ELR (cell line): Measurements from ENCODE around the gene AKAP7.
"Not testable (repeated sequence)": the region's sequence is repeated elsewhere in the genome, so short reads cannot be mapped to it uniquely, and the experiment has no call there.

Source experiments
- DNase-seq: peaks from one replicate; pipeline ENCODE4 v3.0.0-alpha.2; 2015; ENCODE audit warnings: low read depth

AKAP7 gene

DNA sequence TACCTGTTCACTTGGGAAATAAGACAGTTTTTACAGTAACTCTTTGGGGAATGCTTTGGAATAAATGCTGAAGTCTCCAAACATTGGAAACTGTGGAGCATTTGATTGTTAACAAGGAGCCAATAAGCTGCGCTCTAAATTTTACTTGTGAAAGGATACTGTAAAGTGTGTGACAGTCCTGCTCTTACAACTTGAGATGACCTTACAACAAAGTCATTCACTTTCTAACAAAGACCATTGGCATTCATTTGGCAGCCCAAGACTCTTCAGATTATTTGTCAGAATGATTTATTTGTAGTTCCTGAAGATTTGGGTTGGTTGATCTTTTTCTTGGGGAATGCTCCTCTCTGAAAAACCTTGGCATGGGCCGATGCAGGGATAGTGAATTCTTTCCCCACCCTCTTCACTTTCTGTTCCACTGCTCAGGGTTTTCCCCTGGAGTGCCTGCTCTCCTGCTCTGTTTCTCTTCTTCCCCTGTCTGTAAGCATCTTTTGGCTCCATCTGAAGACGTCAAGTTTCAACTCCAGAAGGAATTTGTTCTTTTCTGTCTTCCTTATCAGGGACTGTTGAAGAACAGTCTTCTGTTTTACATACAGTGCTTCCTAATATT, 116.4 kb downstream of the AKAP7 start:
- DNase-seq: no peak

DNA sequence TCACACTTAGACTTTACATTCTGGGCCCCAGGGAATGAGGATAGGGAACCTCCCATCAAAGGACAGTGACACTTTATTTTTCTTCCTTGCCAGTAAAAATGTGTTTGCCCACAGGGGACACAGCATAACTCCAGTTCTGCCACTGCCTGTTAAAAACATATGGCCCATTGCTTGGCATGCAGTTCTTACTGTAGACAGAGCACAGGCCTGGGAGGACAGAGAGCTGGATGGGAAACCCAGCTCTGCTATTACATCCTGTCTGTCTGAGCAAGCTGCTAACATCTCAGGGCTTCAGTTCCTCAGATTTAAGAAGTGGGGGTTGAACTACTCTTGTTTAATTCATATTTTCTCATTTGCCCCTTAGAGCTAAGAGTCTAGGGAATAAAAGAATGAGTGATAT, 120.2 kb downstream of the AKAP7 start:
- DNase-seq: no peak

DNA sequence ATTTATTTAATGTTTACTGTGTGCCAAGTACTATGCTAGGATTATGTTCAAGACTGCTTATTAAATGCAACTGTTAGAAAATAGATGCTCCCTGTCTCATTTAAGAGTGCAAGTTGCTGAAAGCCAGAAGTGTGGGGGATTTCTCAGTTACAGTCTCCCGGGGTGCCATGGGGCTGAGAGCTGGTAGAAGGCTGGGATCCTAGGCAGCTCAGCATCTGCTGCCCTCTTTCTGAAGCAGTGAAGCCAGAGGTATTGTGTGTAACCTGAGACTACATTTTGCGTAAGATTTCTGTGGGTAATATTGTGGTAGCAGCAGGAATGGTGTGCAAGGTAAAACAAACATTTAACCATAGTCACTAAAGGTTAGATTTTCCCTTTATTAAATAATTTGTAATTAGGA, 120.6 kb downstream of the AKAP7 start:
- no peak for DNase-seq

DNA sequence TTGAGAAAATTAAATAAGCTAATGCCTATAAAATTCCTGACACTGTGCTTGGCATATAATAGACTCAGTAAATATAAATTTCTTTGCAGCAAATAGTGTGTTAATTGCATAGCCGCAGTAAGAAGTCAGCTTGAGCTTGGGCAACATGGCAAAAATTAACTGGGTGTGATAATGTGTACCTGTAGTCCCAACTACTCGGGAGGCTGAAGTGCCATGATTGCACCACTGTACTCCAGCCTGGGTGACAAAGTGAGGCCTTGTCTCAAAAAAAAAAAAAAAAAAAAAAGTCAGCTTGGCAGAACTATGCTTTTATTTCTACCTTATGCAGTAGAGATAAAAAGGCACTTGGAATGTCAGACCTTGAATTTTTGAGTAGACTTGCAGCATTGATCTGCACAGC, 121.8 kb downstream of the AKAP7 start:
- DNase-seq: no peak

DNA sequence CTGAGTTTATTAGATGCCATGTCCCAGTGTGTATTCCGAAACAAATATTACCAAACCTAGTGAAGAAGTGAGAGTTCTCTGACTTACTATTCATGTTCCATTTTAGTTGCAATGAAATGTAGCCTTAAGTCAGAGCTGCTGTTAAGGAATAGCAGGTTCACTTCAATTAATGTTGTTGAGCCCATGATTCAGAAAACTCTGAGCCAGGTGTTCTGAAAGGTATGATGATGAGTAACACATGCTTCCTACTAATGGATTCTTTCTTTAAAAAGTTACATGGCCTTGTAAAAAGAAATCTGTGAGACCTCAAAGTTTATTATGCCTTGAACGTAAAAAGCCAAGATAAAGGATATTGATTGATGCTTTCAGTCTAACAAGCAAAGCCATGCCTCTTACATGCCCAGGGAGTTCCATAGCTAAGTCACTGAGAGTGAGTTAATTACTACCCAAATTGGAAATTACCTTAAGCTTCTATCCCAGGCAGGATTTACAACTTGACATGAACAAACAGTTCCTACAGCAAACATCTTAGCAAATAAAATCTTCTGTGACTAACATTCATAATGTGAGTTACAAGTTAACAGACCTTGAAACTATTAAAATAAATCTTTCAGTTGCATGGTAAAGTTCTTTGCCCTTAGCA, 122.9 kb downstream of the AKAP7 start:
- DNase-seq: no peak

DNA sequence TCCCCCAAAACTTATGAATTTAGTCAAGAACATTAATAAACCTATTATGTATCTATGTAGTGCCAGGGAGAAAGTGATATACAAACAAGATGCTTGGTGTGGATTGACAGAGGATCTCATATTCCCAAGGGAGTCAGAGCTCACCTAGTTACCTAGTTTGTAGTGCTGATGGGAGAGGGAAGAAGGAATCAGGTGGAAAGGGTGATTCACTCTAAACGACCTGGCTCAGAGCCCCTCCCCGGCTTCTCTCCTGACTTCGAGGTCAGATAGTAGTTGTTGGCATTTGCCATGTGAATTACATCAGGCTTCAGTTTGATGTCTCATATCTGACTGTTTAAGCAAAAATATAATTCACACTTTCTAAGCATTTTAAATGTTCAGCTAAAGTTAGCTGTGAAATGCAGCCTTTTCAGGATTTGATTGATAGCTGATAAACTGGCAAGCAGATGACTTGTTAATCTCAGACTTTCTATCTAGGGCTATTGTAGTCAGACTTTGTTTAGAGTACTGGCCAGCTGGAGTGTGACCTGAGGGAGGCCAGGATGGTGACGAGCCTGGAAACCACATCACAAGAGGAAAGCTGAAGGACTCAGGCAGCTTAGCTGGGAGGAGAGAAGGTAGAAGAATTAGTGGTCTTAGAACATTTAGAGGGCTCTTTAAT, 123.7 kb downstream of the AKAP7 start:
- DNase-seq: no peak

DNA sequence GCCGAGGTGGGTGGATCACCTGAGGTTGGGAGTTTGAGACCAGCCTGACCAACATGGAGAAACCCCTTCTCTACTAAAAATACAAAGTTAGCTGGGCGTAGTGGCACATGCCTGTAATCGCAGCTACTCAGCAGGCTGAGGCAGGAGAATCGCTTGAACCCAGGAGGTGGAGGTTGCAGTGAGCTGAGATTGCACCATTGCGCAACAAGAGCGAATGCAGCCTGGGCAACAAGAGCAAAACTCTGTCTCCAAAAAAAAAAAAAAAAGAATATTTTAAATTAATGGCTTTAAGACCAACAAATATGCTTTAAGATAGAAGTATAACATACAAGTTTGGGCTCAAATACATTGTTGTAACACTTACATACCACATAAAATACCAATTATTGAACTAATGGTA, 125.7 kb downstream of the AKAP7 start:
- not testable (repeated sequence) for DNase-seq

DNA sequence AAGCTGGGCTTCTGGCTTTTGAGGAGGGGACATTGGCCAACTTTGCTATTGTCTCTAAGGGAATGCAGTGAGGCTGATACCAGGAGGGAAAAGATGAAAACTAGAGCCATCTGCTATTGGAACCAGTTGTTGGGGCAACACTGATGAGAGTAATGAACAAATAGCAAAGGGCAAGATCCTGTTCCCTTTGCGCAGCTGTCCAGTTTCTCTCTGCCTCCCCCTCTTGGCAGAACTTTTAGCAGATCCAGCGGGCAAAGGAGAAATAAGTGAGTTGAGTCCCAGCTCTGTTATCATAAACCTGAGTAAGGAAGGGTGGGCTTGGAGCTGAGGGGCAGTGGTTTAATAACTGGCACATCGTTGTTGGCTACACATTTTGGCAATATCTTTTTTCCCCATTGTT, 126.8 kb downstream of the AKAP7 start:
- DNase-seq: peak; percentile 4

DNA sequence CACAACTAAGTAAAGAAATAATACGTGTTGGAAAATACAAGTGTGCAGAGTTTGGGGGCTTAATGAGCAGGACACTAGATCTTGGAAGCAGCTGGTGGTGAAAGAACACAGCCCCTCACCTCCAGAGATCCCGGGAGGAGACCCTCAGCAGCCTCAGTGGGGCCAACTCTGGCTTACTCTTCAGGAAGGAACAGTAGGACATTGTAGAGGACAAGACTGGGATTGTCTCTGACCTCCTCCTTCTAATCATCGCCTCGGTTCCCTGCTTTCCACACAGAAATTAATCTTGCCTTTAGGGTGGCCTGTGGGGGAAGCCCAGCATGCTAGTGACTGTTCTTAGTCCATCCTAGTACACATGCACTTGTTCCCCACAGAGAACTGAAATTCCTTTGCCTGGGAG, 130.7 kb downstream of the AKAP7 start:
- no peak for DNase-seq

DNA sequence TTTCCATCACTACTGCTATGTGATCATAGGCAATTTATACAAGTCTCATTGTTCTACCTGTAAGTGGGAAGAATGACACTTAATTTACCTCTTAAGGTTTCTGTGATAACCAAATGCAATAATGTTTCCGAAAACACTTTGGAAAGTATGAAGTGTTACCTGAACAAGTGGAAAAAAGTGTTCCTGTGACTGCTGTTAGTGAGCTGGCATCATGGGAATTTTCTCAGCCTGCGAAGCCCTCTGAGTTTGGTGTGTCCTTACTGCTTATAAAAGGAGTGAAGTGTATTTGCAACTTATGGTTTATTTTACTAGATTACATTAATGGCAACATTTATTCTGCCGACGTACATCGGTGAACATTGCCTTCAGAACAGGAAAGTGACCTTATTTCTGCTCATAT, 133.0 kb downstream of the AKAP7 start:
- no peak for DNase-seq

DNA sequence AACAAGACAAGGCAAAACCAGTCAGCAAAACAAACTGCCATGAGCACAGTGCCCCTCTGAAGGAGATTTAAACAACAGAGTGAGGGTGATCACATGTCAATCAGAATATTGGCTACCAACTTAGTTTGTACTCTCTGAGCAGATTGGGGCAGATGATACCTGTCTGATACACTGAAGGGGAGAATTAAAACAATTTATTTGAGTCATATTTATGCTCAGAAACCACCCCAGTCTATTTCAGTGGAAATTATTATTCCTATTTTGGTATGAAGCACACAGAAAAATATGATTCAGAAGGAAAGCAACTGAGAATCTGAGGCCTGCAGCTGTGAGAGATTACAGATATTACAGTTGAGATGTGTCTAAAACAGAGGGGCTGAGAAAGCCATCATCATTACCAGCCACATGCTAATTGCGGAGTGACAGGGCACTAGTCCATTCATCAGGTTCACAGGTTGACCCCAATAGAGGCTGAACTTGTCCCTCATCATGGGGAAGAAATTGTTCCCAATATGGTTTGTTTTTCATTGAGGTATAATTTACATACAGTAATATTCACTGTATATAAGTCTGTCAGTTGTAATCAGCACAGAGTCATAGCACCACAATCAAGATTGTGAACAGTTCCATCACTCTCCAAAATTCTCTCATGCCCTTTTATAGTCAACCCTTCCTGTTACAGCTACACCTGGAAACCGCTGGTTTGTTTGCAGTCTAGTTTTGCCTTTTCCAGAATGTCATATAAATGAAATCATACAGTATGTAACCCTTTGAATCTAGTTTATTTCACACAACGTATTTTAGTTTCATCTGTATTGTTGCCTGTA, 134.5 kb downstream of the AKAP7 start:
- DNase-seq: no peak

DNA sequence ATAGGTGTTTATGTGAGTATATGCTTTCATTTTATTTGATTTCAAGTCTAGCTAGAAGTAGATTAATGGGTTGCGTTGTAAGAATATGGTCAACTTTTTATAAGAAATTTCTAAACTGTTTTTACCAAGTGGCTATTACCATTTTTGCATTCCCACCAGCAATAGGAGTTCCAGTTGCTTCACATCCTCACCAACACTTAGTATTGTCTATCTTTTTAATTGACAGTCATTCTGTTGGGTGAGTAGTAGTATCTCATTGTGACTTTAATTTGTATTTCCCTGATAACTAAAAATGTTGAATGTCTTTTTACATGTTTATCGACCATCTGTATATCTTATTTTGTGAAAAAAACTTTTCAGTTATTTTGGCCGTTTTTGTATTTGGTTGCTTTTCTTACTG, 135.3 kb downstream of the AKAP7 start:
- DNase-seq: no peak

DNA sequence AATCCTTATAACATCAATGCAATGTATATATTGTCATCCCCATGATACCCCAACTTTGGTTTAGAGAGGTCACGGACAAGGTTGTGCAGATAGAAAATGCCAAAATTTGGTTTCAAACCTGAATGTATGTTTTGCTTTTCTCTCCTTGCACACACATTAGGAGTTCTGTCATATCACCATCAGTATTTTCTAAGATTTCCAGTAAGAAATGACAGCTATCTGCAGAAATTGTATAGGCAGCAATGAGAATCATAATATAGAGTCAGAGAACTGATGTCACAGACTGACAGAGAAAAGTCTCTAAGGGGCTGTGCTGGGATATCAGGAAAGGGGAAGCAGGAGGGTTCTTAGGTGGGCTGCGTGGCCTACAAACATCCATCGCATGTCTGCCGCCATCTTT, 140.0 kb downstream of the AKAP7 start:
- no peak for DNase-seq

DNA sequence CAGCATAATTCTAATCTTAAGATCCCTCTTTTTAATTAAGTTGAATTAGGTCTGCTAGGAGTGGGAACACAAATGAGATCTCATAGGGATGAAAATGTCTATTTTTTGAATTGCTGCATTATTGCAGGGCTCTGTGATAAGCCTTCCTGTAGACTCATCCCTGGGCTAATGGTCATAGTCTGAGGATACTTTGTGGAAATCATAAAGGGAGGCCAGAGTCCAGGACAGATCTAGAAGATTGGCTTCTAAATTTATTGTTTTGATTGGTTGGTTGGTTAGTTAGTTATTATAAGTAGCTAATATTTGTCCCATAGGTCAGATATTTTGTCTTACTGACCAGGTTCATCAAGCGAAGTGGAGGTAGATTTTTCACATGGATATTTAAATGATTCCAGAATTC, 142.3 kb downstream of the AKAP7 start:
- no peak for DNase-seq

DNA sequence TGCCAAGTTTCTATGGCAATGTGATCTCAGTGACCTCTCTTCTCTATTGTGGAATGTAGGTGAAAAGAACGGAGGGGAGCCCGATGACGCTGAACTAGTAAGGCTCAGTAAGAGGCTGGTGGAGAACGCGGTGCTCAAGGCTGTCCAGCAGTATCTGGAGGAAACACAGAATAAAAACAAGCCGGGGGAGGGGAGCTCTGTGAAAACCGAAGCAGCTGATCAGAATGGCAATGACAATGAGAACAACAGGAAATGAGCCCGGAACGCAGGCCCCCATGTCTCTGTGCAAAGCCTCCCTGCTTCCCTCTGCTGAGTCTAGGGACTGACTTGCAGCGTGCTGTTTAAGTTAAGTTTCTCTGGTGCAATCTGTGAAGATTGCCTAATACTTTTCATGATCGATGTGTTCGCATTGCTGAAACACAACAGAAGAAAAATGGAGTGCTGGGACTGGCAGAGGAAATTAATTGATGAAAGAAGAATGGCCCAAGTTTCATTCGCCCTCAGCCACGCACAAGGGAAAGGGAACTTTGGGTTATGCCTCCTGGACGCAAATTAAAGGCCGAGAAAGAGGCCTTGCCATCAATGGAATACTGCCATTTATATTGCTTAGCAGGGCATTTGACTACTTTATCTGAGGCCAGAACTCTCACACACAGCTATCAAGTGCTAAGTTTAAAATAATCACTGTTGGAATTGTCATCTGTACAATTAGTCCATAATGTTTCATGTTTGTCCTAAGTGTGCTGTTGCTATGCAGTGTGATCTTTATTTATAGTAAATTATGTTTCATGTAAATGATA, 146.4 kb downstream of the AKAP7 start:
- DNase-seq: no peak

DNA sequence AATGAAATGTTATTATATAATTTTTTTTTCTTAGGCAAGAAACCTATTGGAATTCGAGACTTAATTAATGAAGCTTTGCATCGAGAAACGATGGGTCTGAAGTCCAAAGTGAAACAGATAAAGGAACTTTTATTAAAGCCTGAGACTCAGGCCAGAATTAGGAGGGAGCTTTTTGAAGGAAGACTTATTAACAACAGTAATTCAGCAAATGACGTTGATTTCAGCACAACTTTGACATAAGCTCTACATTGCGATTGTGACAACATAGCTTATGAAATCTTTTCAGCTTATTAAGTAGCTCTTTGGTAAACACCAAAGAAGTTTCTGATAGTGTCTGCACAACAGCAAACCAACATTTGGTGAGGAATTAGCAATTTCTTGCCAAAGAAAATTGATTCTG, 147.1 kb downstream of the AKAP7 start:
- DNase-seq: no peak

DNA sequence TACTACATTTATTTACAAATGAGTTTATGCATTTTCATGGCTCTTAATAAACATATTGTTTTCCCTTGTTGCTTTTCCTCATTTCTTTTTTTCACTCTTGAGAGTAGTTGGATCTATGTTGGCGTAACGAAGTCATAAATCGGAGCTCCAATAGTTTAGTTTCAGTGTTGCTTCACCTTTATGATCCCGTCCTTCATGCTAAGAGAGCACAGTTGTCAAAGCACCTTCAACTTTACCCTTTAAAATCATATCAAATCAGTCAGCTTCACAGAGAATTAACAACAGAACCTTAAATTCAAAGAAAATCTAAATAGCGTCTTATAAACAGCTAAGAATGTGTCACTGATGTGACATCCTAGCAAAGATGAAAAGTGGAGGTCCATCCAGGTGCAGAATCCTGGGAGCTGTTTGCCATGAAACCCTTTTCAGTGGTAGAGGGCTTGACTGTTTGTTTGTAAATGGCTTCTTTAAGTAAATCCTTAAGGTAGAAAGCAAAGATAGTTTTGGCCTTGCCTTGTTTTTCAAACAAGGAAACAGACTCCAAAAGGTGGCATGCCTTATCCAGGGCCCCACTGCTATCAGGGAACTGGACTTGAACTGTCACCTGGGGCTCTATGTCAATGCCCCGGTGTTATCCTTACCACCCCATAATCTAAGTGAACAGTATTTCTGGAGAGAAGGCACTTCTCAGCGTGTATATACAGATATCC, 148.4 kb downstream of the AKAP7 start:
- no peak for DNase-seq

DNA sequence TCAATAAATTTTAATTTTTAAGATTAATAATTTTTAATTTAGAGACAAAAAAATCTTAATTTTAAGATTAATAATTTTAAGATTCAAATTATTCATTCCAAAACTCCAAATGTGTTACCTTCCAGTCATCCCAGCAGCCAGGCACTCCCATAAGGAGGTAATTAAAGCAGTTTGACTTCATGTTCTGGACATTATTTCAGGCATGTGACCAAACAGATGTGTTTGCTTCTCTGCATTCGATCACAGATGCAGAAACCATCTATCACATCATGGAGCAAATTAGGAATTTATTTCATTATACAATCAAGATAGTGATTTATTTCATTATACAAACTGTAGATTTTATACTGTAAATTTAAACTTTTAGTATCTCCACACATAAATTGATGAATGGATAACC, 150.3 kb downstream of the AKAP7 start:
- no peak for DNase-seq

DNA sequence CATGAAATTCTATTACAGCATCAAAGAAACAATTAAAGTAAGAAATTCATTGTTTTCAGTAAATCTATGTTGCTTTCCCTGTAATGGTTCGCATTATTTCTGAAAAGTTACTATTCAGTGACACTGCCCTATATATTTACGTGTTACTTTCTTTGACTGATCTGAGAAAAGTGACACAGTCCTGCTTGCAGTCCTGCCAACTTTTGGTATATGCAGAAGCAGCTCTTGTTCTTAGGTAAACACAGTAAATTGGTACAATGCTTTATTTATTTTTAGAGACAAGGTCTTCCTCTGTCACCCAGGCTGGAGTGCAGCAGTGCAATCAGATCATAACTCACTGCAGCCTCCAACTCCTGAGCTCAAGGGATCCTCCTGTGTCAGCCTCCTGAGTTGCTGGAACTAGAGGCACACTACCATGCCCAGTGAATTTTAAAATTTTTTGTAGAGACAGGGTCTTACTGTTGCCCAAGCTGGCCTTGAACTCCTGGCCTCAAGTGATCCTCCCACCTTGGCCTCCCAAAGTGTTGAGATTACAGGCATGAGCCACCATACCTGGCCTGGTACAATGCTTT, 151.3 kb downstream of the AKAP7 start:
- no peak for DNase-seq

DNA sequence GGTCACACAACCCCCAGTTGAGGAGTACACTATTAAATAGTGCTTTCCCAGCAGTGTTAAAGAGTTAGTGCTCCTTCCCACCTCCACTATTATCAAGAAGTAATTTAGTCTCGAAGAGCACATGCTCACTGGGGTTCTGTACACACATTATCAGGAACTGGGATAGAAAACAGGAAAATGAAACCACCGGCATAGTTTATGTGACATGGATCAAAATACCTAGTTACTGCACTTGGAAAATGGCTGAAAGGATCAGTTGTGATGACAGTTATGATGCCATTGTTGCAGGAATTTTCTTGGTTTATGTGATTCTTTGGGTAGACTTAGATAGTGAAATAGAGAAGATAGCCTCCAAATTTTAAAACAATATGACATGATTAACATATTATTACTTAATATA, 152.9 kb downstream of the AKAP7 start:
- DNase-seq: no peak

DNA sequence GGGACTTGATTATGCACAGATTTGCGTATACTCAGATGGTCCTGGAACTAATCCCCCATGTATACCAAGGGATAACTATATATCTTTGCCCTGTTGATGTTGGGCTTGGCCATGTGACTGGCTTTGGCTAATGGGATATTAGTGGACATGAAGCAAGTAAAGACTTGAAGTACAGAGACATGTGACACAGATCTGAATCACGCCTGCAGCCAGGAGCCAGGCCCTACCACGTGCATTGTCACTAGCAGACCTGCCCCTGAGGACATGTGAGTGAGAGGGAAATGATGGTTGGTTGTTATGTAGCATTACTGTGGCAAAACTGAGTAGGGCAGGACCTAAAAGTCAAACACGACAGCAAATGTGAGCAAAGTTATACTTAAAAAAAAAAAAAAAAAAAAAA, 155.7 kb downstream of the AKAP7 start:
- DNase-seq: peak; percentile 3
